GM19238 (cell line): ENCODE data around the gene SLC39A7.
"Not testable (repeated sequence)": the region's sequence is repeated elsewhere in the genome, so short reads cannot be mapped to it uniquely, and the experiment has no call there.

Experiments
- DNase-seq: peaks from one replicate; pipeline ENCODE4 v3.0.0; 2011; ENCODE audit warnings: low spot score; ENCODE audit not compliant: insufficient read length

SLC39A7 gene

GRCh38 chr6:33226503-33227120 lies 25.9 kb downstream of the SLC39A7 start:
- not testable (repeated sequence) for DNase-seq

GRCh38 chr6:33235221-33235634 lies 34.6 kb downstream of the SLC39A7 start:
- no peak for DNase-seq

DNA sequence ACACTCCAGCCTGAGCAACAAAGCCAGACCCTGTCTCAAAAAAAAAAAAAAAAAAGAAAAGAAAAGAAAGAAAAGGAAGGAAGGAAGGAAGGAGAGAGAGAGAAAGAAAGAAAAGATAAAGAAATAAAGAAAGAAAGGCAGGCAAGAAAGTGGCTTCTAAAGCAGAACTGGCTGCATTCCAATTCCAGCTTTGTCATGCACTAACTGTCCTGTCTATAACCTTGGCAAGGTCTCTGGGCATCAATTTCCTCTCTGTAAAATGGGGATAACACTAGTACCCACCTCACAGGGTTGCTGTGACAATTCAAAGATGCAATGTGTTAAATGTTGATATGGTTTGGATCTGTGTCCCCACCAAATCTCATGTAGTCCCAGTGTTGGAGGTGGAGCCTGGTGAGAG lies 35.7 kb downstream of the SLC39A7 start:
- no peak for DNase-seq

DNA sequence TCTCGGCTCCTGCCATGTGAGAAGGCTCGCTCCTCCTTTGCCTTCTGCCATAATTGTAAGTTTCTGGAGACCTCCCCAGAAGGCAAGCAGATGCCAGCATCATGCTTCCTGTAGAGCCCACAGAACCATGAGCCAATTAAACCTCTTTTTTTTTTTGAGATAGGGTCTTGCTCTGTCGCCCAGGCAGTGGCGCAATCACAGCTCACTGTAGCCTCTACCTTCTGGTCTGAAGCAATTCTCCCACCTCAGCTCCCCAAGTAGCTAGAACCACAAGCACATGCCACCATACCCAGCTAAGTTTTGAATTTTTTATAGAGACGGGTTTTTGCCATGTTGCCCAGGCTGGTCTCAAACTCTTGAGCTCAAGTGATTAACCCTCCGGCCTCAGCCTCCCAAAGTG lies 36.2 kb downstream of the SLC39A7 start:
- no peak for DNase-seq

DNA sequence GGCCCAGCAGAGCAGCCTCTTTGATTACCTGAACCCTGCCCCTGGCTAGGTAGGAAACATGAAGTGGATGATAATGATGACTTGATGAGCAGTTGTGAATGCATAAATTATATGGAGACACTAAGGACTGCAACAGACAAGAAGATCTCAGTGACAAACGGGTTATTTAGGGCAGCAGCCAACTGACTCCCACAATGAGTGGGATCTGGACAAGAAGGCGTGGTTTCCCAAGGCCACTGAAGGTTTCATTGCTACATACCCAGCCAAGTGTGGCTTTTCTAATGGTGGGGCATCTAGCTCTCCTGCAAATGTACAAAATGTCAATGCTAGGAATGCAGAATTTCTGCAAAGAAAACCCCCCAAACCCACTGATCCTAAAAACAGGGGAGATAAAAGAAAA lies 37.1 kb downstream of the SLC39A7 start:
- DNase-seq: no peak

GRCh38 chr6:33241968-33242367 lies 41.3 kb downstream of the SLC39A7 start:
- no peak for DNase-seq

- no peak for DNase-seq
Measured at GRCh38 chr6:33243476-33243875, 42.8 kb downstream of the SLC39A7 start.

DNA sequence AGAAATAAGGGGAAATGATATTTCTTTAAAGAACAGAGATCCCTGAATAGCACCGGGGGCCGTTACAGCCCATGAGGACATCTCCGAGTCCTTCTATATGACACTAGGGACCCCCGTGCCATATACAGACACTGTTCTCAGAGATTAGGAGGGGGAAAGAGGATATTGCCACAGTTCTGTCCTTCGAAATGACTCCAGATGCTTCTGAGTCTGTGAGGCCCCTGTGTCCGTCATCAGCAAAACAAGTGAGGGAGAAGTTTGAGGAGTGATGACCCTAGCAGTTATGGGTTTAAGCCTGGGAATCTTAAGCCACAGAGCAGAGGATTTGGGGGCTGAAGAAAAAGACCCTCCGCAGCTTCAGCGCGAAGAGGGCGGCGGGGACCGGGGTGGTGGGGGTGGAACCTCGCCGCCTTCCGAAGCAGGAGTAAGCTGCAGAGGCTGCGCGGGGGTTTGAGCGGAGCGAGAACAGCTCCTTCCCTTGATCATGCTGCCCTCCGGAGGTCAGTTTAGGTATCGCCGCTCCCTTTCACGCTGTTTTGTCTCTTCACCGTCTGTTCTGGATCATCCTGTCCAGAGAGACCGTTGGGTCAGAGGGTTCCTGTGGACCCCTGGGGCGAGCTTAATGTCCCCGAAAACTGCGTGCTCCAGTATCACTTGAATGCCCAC lies 47.4 kb downstream of the SLC39A7 start:
- DNase-seq: peak; percentile 41

- DNase-seq: no peak
Measured at GRCh38 chr6:33248643-33248931, 47.9 kb downstream of the SLC39A7 start.

- peak; percentile 79 for DNase-seq
Measured at GRCh38 chr6:33248932-33249731, 48.5 kb downstream of the SLC39A7 start.

GRCh38 chr6:33249732-33250630 lies 49.3 kb downstream of the SLC39A7 start:
- DNase-seq: no peak

DNA sequence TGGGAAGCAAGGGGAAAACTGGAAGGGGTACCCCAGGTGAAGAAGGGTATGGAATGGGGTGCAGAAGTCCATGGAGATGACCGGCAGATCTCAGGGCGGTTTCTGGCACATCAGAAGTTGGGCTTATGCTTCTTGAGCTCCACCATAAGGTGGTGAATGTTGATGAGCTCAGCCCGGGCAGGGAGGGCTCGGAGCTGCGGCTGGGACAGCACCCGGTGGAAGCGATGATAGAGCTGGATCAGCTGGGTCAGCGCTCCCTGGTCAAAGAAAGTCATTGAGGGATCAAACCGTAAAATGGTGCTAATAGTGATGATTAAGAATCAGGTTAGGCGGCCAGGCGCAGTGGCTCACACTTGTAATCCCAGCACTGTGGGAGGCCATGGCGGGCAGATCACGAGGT lies 50.1 kb downstream of the SLC39A7 start:
- DNase-seq: no peak

DNA sequence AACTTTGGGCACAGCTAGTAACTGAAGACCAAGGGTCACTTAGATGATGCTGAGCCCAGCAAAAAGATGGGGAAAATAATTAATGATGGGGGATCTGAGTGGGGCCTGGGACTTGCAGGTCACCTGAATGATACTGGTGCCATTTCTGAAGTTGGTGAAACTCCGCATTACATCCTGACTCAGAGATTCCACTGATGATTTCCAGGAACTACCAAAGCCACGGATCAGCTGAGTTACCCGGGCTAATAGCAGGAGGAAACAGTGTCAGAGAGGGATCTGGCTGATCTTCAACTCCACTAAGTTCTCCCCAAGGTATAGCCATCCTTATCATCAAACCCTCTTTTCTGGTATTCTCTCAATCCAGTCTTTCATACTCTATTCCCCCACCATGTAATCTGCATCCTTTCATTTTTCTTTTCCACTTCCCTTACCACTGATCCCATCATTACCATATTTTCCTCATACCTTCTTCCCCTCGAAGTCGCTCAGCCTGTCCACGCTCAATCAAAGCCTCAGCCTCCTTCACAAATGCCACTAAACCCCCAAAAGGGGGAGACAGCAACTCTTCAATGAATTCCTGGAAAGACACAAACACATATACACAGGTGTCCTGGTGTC lies 50.8 kb downstream of the SLC39A7 start:
- DNase-seq: no peak

GRCh38 chr6:33252759-33253158 lies 52.1 kb downstream of the SLC39A7 start:
- DNase-seq: no peak
